Activated B cell treated with CpG ODN at 0.5 μM for 24 hours (primary cell): Measurements from ENCODE around the gene PRKAR2B. TPM values are rescaled to one million over a fixed set of nuclear protein-coding genes. Genes with fewer than 3 reads are reported as not detected.

ENCODE experiments used
- ATAC-seq: fragments of 200-7000 bp; cut with Tn5 transposase; one replicate; pipeline ENCODE4 v1.10.0; 2021; ENCODE audit warnings: low read depth, mild to moderate bottlenecking, moderate library complexity
- CTCF ChIA-PET: fragments of 350-600 bp; sonication (Branson Sonifier 250); formaldehyde crosslinking; loops from one replicate; lab custom pipeline; 2021; ENCODE audit warnings: antibody characterized with exemption; lab: Charles Lee
- POLR2A ChIA-PET: fragments of 350-600 bp; sonication (Branson Sonifier 250); formaldehyde crosslinking; loops from one replicate; lab custom pipeline; 2021; ENCODE audit warnings: antibody characterized with exemption; lab: Charles Lee
- DNase-seq: peaks from one replicate; pipeline ENCODE4 v3.0.0; 2022
- H3K27ac Mint-ChIP-seq: one replicate; pipeline ENCODE4 v1.8.0; 2020; ENCODE audit warnings: mixed read lengths
- H3K27me3 Mint-ChIP-seq: one replicate; pipeline ENCODE4 v1.8.0; 2021; ENCODE audit warnings: mixed read lengths
- H3K36me3 Mint-ChIP-seq: one replicate; pipeline ENCODE4 v1.8.0; 2021; ENCODE audit warnings: low read depth, mixed read lengths
- H3K4me1 Mint-ChIP-seq: one replicate; pipeline ENCODE4 v1.8.0; 2021; ENCODE audit warnings: mixed read lengths
- H3K4me3 Mint-ChIP-seq: one replicate; pipeline ENCODE4 v1.8.0; 2020; ENCODE audit warnings: mild to moderate bottlenecking, mixed read lengths
- H3K9me3 Mint-ChIP-seq: one replicate; pipeline ENCODE4 v1.8.0; 2020; ENCODE audit warnings: mixed read lengths
- intact Hi-C: fragments of 100-400 bp; cut with micrococcal nuclease; formaldehyde crosslinking; loops from one replicate; pipeline ENCODE4 v1.15.1; 2024
- total RNA-seq: library from RNA; stranded (reverse); gene quantifications from 2 replicates; pipeline ENCODE4 v1.2.3, GENCODE V29; 2022
- TF ChIP-seq, protein P1 (sequence below): fragments of 200-600 bp; IDR thresholded peaks from one replicate; pipeline ENCODE4 v1.8.0; 2022; ENCODE audit warnings: antibody characterized with exemption, mild to moderate bottlenecking

The PRKAR2B gene
- total RNA-seq, 1 donor from 2014 or later, result 0.71 TPM

DNA sequence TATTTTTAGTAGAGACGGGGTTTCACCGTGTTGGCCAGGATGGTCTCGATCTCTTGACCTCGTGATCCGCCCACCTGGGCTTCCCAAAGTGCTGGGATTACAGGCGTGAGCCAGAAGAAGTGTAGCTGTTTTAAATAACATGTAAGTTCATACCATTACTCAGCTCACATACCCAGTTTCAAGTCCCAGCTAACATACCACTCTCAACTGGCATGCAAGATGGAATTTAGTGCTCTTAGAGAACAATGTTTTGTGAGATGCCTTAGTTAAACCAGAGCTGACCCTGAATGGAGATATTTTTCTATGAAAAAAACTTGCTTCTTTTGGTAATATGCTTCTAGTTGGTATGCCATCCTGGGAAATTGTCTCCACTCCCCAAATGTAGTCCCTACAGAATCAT, 161.6 kb downstream of the PRKAR2B start:
- Mint-ChIP-seq H3K27ac (no peak overlapping the region), H3K27me3 (no peaks in the 10 kb centered on the region), H3K4me1 (no peaks in the 10 kb centered on the region), H3K9me3 (no peaks in the 10 kb centered on the region), H3K36me3 (peaks cover 93% of the 10 kb centered on the region), H3K4me3 (no peak overlapping the region)
- ATAC-seq (no peak), DNase-seq (no peak)
- intact Hi-C loops, result loop anchor here (10.0 kb wide), 1 partner anchor 519 kb away; no protein-coding TSS in a partner anchor
- CTCF ChIA-PET, result no interaction called here
- TF ChIP-seq, protein P1, sequence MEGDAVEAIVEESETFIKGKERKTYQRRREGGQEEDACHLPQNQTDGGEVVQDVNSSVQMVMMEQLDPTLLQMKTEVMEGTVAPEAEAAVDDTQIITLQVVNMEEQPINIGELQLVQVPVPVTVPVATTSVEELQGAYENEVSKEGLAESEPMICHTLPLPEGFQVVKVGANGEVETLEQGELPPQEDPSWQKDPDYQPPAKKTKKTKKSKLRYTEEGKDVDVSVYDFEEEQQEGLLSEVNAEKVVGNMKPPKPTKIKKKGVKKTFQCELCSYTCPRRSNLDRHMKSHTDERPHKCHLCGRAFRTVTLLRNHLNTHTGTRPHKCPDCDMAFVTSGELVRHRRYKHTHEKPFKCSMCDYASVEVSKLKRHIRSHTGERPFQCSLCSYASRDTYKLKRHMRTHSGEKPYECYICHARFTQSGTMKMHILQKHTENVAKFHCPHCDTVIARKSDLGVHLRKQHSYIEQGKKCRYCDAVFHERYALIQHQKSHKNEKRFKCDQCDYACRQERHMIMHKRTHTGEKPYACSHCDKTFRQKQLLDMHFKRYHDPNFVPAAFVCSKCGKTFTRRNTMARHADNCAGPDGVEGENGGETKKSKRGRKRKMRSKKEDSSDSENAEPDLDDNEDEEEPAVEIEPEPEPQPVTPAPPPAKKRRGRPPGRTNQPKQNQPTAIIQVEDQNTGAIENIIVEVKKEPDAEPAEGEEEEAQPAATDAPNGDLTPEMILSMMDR, result no peak
- POLR2A ChIA-PET, result interaction anchor here (0.8 to 1.0 kb wide), 2 partner anchors 40 to 41 kb away, joined by 3 to 4 read pairs; no protein-coding TSS in a partner anchor

GRCh38 chr7:107206706-107207105, 162.2 kb downstream of the PRKAR2B start:
- no peak for DNase-seq
- intact Hi-C loops, result loop anchor here (10.0 kb wide), 1 partner anchor 518 kb away; no protein-coding TSS in a partner anchor
- Mint-ChIP-seq H3K27me3 (no peaks in the 10 kb centered on the region), H3K27ac (no peak overlapping the region), H3K36me3 (peaks cover 92% of the 10 kb centered on the region), H3K4me3 (no peak overlapping the region), H3K4me1 (no peaks in the 10 kb centered on the region), H3K9me3 (no peaks in the 10 kb centered on the region)
- TF ChIP-seq, protein P1, result no peak
- POLR2A ChIA-PET, result interaction anchor here (1.0 kb wide), 1 partner anchor 40 kb away, joined by 3 read pairs; no protein-coding TSS in a partner anchor
- no peak for ATAC-seq
- CTCF ChIA-PET, result no interaction called here

DNA sequence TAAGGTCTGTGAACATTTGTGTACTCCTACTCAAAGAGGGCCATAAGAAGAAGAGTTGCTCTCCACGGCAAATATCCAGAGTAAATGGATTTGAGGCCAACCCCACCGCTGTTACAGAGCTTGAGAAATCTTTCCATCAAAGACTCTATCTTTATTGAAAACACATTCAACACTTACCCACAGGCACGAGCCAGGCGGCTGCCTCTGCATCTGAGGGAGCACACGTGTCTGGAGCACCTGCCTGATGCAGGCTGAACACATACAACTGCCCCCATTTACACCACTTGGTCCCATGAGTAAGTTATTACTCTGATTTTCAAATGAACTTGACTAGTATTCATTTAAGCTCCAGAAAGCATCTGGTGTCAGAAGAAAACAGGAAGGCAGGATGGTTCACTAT, 163.0 kb downstream of the PRKAR2B start:
- intact Hi-C loops, result loop anchor here (10.0 kb wide), 1 partner anchor 517 kb away; no protein-coding TSS in a partner anchor
- Mint-ChIP-seq H3K4me1 (no peaks in the 10 kb centered on the region), H3K27me3 (no peaks in the 10 kb centered on the region), H3K9me3 (no peaks in the 10 kb centered on the region), H3K27ac (peak overlapping the region; percentile 20), H3K4me3 (no peak overlapping the region), H3K36me3 (peaks cover 87% of the 10 kb centered on the region)
- ChIA-PET POLR2A (no interaction called here), CTCF (no interaction called here)
- ATAC-seq (no peak), DNase-seq (no peak)
- TF ChIP-seq, protein P1, result no peak

DNA sequence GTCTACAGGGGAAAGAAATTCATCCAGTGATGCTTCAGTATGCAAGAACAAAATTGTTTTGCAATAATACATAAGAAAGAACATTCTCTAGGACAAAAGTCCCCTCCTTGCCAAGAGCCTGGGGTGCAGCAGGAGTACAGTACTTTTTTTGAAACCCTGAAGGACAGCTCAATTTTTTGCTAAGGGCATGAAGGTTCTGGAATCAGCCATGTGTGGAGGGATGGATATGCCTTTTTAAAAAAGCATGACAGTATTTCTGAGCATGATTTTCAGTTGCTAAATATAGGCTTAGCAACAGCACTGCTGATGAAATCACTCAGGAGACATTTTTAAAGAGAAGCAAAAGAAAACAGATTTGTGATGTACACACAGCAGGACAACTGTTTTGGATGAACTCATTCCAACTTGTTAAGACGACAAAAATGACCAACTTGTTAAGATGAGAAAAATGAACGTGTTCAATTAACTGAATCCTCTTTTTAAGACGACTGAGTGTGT, 163.6 kb downstream of the PRKAR2B start:
- peak overlapping the region; percentile 9 for H3K27ac Mint-ChIP-seq
- TF ChIP-seq, protein P1, result no peak
- H3K4me3 Mint-ChIP-seq, result no peak overlapping the region
- H3K27me3 Mint-ChIP-seq, result no peaks in the 10 kb centered on the region
- peaks cover 85% of the 10 kb centered on the region for H3K36me3 Mint-ChIP-seq
- ATAC-seq (no peak), DNase-seq (no peak)
- CTCF ChIA-PET, result interaction anchor here (1.3 kb wide), 1 partner anchor 11 kb away, joined by 3 read pairs; no protein-coding TSS in a partner anchor
- POLR2A ChIA-PET, result no interaction called here
- H3K9me3 Mint-ChIP-seq, result no peaks in the 10 kb centered on the region
- intact Hi-C loops, result loop anchor here (10.0 kb wide), 1 partner anchor 517 kb away; no protein-coding TSS in a partner anchor
- no peaks in the 10 kb centered on the region for H3K4me1 Mint-ChIP-seq

DNA sequence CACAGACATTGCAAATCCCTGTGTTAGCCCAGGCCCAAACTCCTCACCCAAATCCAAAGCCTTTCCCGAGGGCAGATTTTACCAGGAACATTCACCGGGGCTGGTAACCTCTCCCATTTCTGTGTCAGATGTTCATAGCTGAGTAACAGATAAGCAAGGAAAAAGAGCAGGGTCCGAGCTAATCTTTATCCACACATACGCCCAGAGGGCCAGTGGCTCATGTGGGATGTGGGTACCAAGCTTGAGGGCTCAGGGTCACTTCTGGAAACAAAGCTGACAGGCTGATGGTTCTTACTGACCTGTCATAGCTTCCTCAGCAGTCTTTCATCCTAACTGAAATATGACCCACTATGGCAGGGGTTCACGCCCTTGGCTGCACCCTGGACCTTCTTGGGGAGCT, 164.1 kb downstream of the PRKAR2B start:
- no peak overlapping the region for H3K4me3 Mint-ChIP-seq
- H3K36me3 Mint-ChIP-seq, result peaks cover 84% of the 10 kb centered on the region
- H3K27ac Mint-ChIP-seq, result no peak overlapping the region
- intact Hi-C loops, result loop anchor here (10.0 kb wide), 1 partner anchor 516 kb away; no protein-coding TSS in a partner anchor
- CTCF ChIA-PET, result interaction anchor here (1.3 kb wide), 1 partner anchor 12 kb away, joined by 3 read pairs; no protein-coding TSS in a partner anchor
- ATAC-seq (no peak), DNase-seq (no peak)
- peaks cover 4% of the 10 kb centered on the region for H3K9me3 Mint-ChIP-seq
- POLR2A ChIA-PET, result interaction anchor here (0.6 kb wide), 1 partner anchor 13 kb away, joined by 3 read pairs; no protein-coding TSS in a partner anchor
- H3K4me1 Mint-ChIP-seq, result no peaks in the 10 kb centered on the region
- H3K27me3 Mint-ChIP-seq, result no peaks in the 10 kb centered on the region
- TF ChIP-seq, protein P1, result no peak
